Raji (cell line): ENCODE data around the gene SUMO2.

ENCODE experiments used
- POLR2A ChIP-seq: IDR thresholded peaks from 2 replicates; pipeline ENCODE4 v1.6.1; 2011; ENCODE audit warnings: low read depth, low read length, control low read depth; ENCODE audit not compliant: insufficient read depth

SUMO2 gene

GRCh38 chr17:75154195-75155106 is 28.3 kb downstream of the SUMO2 start, which contains the start of gene JPT1:
TSS of gene JPT1 (minus strand) at chr17:75154512. CDS start at chr17:75154397, 115 bp downstream.
- peak; percentile 100 for TF ChIP-seq POLR2A

- no peak for TF ChIP-seq POLR2A
Measured at GRCh38 chr17:75153780-75154194, 29.0 kb downstream of the SUMO2 start.

GRCh38 chr17:75152922-75153779 is 29.6 kb downstream of the SUMO2 start:
- no peak; the same call in 1 of the 2 replicates for TF ChIP-seq POLR2A

GRCh38 chr17:75152523-75152921 is 30.2 kb downstream of the SUMO2 start:
- no peak for TF ChIP-seq POLR2A

GRCh38 chr17:75151930-75152329 is 30.8 kb downstream of the SUMO2 start:
- no peak for TF ChIP-seq POLR2A

- TF ChIP-seq POLR2A = no peak
Measured at GRCh38 chr17:75147878-75148546, 34.7 kb downstream of the SUMO2 start.

GRCh38 chr17:75146592-75146991 is 36.2 kb downstream of the SUMO2 start:
- TF ChIP-seq POLR2A = no peak

GRCh38 chr17:75144816-75145512 is 37.8 kb downstream of the SUMO2 start:
- TF ChIP-seq POLR2A = no peak

- TF ChIP-seq POLR2A = no peak
Measured at GRCh38 chr17:75142236-75142971, 40.4 kb downstream of the SUMO2 start.

- no peak for TF ChIP-seq POLR2A
Measured at GRCh38 chr17:75138519-75138918, 44.2 kb downstream of the SUMO2 start.

- TF ChIP-seq POLR2A = no peak
Measured at GRCh38 chr17:75135946-75136345, 46.8 kb downstream of the SUMO2 start.

GRCh38 chr17:75135452-75135851 is 47.3 kb downstream of the SUMO2 start:
- TF ChIP-seq POLR2A = no peak

GRCh38 chr17:75133001-75133400 is 49.8 kb downstream of the SUMO2 start:
- TF ChIP-seq POLR2A = no peak

- TF ChIP-seq POLR2A = peak; percentile 91
Measured at GRCh38 chr17:75131278-75132017, 51.3 kb downstream of the SUMO2 start, which contains the start of gene NT5C. TSS of gene NT5C (minus strand) at chr17:75131742. CDS start at chr17:75131707, 35 bp downstream.
